Measurements from ENCODE around the gene SLIT1.

DNA sequence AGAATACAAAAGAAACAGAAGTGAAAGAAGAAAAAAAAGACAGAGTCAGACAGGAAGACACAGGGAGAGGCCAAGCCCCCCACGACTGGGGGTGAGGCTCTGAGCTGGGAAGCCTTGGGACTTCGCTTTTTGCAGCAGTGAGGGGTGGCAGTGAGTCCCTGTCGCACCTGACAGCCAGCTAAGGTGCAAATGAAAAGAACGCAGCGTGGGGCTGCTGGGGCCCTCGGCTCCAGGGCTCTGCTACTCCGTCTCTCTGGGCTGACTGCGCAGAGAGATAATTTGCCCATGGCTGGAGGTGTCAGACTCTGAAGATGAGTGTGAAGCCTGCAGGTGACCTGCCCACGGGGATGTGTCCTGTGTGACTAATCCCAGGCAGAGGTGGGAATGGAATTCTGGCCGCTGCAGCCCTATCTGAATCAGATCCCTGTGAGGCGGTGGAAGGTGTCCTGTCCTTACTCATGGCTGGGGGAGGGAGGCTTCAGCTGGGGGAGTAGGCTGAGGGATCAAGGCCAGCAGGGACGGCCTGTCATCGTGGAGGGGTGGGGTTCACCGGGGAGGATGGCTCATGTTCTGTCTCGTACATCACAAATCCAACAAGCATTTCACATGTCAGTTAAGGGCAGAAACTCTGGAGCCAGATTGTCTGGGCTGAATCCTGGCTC, 96.4 kb downstream of the SLIT1 start:
- TF ChIP-seq, protein P1, sequence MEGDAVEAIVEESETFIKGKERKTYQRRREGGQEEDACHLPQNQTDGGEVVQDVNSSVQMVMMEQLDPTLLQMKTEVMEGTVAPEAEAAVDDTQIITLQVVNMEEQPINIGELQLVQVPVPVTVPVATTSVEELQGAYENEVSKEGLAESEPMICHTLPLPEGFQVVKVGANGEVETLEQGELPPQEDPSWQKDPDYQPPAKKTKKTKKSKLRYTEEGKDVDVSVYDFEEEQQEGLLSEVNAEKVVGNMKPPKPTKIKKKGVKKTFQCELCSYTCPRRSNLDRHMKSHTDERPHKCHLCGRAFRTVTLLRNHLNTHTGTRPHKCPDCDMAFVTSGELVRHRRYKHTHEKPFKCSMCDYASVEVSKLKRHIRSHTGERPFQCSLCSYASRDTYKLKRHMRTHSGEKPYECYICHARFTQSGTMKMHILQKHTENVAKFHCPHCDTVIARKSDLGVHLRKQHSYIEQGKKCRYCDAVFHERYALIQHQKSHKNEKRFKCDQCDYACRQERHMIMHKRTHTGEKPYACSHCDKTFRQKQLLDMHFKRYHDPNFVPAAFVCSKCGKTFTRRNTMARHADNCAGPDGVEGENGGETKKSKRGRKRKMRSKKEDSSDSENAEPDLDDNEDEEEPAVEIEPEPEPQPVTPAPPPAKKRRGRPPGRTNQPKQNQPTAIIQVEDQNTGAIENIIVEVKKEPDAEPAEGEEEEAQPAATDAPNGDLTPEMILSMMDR (conservative IDR thresholded peaks at IDR 0.05; ENCODE audit: low read length), result no peak
- TF ChIP-seq EZH2phosphoT487 (IDR thresholded peaks at IDR 0.05; ENCODE audit: borderline replicate concordance, low read depth, low read length), result no peak
